Measurements from ENCODE around the gene TMEM221.

The TMEM221 gene

GRCh38 chr19:17473041-17473440 is 24.6 kb upstream of the TMEM221 start:
- no peak for TF ChIP-seq ZNF658 (tag by site-specific recombination; IDR thresholded peaks at IDR 0.05)
- TF ChIP-seq ZNF488 (tag by site-specific recombination; IDR thresholded peaks at IDR 0.05), result no peak
- no peak for TF ChIP-seq ZBTB48 (tag by site-specific recombination; IDR thresholded peaks at IDR 0.05)
- no peak for TF ChIP-seq ZNF776 (tag by site-specific recombination; IDR thresholded peaks at IDR 0.05; ENCODE audit: borderline replicate concordance)
- no peak for TF ChIP-seq ZNF513 (tag by site-specific recombination; IDR thresholded peaks at IDR 0.05)
- TF ChIP-seq ZNF311 (tag by site-specific recombination; IDR thresholded peaks at IDR 0.05; ENCODE audit: borderline replicate concordance), result no peak
- no peak for TF ChIP-seq YY2 (tag by site-specific recombination; IDR thresholded peaks at IDR 0.05)
- no peak for TF ChIP-seq PRDM1 (tag by site-specific recombination; IDR thresholded peaks at IDR 0.05)
- TF ChIP-seq ZNF280C (tag by site-specific recombination; IDR thresholded peaks at IDR 0.05), result no peak
- TF ChIP-seq ZBTB7A (tag by site-specific recombination; IDR thresholded peaks at IDR 0.05; ENCODE audit: low read depth), result no peak
- TF ChIP-seq ZNF341 (tag by site-specific recombination; IDR thresholded peaks at IDR 0.05; ENCODE audit: low read depth), result no peak
- TF ChIP-seq ZNF148 (tag by site-specific recombination; IDR thresholded peaks at IDR 0.05; ENCODE audit: borderline replicate concordance), result no peak
- TF ChIP-seq ZNF174 (tag by site-specific recombination; IDR thresholded peaks at IDR 0.05), result no peak
- TF ChIP-seq ZNF19 (tag by site-specific recombination; IDR thresholded peaks at IDR 0.05; ENCODE audit: low read depth), result no peak
- TF ChIP-seq ZFP69B (tag by site-specific recombination; IDR thresholded peaks at IDR 0.05), result no peak
- POLR2A ChIA-PET, result no interaction called here
- CTCF ChIA-PET, result interaction anchor here (0.6 to 5.5 kb wide), 2 partner anchors 24 to 311 kb away, joined by 3 to 31 read pairs; no protein-coding TSS in a partner anchor
- Histone ChIP-seq H3K9me3 (ENCODE audit: control insufficient read depth, insufficient read depth, low read depth, low read length) (no peaks in the 10 kb centered on the region), H3K4me1 (ENCODE audit: control insufficient read depth, insufficient read depth, low read length) (0 out of 2 replicates have a peak, but pooled peaks cover 6% of the 10 kb centered on the region), H3K4me3 (ENCODE audit: low read depth, low read length) (no peak overlapping the region), H3K27ac (ENCODE audit: extremely low read depth, low read depth, low read length) (no peak overlapping the region), H3K36me3 (ENCODE audit: control insufficient read depth in 2 of 2, insufficient read depth in 1 of 2, low read length in 2 of 2) (no peaks in the 10 kb centered on the region)

GRCh38 chr19:17471410-17472125 is 23.1 kb upstream of the TMEM221 start:
- POLR2A ChIA-PET, result interaction anchor here (0.6 to 1.4 kb wide), 2 partner anchors 134 to 460 kb away, joined by 3 to 4 read pairs; no protein-coding TSS in a partner anchor
- Histone ChIP-seq H3K36me3 (ENCODE audit: control insufficient read depth in 2 of 2, insufficient read depth in 1 of 2, low read length in 2 of 2) (no peaks in the 10 kb centered on the region), H3K27ac (ENCODE audit: extremely low read depth, low read depth, low read length) (no peak overlapping the region), H3K4me1 (ENCODE audit: control insufficient read depth, insufficient read depth, low read length) (0 out of 2 replicates have a peak, but pooled peaks cover 6% of the 10 kb centered on the region), H3K9me3 (ENCODE audit: control insufficient read depth, insufficient read depth, low read depth, low read length) (no peaks in the 10 kb centered on the region), H3K4me3 (ENCODE audit: low read depth, low read length) (no peak overlapping the region)
- TF ChIP-seq GLIS1 (tag by site-specific recombination; IDR thresholded peaks at IDR 0.05), result peak; percentile 67
- TF ChIP-seq ZNF658 (tag by site-specific recombination; IDR thresholded peaks at IDR 0.05), result no peak
- TF ChIP-seq ZNF335 (tag by site-specific recombination; conservative IDR thresholded peaks at IDR 0.05), result peak; percentile 1; the same call in 1 of the 2 replicates
- CTCF ChIA-PET, result interaction anchor here (0.6 to 5.5 kb wide), 5 partner anchors 11 to 367 kb away, joined by 3 to 31 read pairs (median 4); no protein-coding TSS in a partner anchor

Data from HEK293 (cell line).